DMS79 (cell line): ENCODE results near the gene PPP1R3D.
"Not testable (repeated sequence)": the region's sequence is repeated elsewhere in the genome, so short reads cannot be mapped to it uniquely, and the experiment has no call there.

ENCODE experiments used
- DNase-seq: peaks from one replicate; lab custom pipeline; 2025; lab: John Stamatoyannopoulos, UW

Gene PPP1R3D, protein sequence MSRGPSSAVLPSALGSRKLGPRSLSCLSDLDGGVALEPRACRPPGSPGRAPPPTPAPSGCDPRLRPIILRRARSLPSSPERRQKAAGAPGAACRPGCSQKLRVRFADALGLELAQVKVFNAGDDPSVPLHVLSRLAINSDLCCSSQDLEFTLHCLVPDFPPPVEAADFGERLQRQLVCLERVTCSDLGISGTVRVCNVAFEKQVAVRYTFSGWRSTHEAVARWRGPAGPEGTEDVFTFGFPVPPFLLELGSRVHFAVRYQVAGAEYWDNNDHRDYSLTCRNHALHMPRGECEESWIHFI

DNA sequence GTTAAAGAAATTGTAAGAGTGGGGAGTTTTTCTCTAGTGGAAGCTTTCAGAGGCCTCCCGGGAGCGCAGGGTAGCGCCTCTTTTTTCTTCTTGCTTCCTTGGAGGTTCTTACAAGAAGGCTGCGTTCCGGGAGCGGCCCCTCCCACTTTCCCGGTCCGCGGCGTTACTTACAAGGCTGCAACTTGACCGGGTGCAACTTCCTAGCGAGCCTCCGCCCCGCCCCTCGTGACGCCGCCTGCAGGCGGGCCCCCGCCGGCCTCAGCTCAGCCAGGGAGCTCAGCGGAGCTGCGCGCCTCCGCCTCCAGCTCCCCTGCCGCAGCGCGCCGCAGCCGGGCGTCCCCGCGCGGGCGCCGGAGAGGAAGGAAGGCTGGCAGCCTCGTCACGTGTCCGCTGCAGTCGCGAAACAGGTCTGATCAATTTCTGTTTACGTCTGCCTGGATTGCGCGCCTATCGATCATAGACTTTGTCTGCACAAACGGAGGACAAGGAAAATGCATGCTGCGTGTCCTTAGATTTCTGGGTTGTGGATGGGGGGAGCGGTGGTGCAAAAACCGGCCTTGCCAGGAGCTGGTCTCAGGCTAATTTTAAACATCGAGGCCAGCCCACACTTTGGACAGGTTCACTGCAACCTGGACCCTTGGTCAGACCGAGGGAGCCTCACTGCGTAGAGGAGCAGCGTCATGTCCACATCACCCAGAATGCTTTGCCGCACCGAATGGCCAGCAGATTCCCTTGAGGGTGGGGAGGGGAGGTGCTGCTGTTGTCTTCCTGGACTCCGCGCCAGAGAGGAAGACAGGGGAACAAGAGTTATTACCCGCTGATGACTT, at the start of gene PPP1R3D, which contains the start of gene FAM217B:
PPP1R3D (minus strand) TSS at position 177 of the 827 bp plus-strand sequence. CDS start 374 bp downstream, outside the sequence.
FAM217B (plus strand) TSS at position 261 of the 827 bp plus-strand sequence. CDS start 3,555 bp downstream, outside the sequence.
- peak; percentile 91 for DNase-seq

DNA sequence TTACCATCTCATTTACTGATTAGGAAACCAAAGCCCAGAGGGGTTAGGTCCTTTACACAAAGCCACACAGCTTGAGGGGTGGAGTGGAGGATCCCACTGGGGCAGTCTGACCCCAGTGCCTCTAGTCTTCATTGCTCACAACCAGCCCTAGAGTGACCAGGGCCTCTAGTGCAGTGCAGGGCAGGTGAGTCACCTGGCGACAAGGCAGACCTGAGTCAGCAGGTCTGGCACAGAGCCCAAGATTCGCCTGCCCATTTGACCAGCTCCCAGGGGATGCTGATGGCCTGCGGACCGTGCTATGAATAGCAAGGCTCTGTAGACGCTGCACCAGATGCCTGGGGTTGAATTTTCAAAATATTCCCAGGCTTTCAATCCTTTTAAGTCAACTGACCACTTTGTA, 48.0 kb upstream of the PPP1R3D start:
- DNase-seq: no peak

DNA sequence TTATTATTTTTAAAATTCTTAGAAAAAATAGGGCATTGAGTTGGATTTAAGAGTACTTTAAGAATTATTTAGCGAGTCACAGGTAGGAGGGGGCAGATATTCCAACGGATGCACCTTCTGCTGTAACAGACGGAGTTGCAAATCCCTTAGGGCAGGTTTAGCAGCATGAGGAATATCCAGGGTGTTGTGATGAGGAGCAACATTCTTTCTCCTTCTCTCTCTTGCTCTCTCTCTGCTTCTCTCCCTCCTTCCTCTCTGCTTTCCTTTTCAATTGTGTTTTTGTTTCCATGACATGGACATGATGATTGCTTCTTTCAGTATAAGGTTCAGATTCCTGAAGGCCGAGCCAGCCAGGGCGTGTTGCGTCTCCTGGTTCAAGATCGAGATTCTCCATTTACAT, 47.0 kb upstream of the PPP1R3D start:
- DNase-seq: no peak

DNA sequence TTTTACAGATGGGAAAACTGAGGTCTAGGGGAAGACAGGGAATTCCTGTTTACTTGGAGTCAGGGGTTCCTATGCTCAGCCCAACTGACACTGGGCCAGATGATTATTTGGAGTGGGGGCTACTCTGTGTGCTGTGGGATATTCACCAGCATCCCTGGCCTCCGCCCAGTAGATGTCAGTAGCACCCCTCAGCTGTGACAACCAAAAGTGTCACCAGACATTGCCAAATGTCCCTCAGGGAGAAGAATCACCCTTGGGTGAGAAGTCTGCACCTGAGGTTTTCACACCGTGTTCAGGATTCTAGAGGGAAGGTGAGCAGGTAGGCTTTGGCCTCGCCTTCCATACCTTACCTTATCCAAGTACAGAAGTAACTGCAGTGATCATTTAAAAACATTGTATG, 45.8 kb upstream of the PPP1R3D start:
- DNase-seq: no peak

DNA sequence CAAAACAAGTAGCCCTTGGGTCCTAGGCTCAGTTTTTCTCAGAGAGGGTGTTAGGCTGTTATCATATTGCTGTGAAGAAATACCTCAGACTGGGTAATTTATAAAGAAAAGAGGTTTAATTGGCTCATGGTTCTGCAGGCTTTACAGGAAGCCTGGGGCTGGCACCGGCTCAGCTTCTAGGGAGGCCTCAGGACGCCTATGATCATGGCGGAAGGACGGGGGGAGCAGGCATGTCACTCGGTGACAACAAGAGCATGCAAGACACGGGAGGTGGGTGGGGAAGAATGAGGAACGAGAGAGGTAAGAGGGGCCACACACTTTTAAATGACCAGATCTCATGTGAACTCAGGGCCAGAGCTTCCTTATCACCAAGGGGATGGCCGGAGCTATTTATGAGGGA, 45.1 kb upstream of the PPP1R3D start:
- DNase-seq: no peak

DNA sequence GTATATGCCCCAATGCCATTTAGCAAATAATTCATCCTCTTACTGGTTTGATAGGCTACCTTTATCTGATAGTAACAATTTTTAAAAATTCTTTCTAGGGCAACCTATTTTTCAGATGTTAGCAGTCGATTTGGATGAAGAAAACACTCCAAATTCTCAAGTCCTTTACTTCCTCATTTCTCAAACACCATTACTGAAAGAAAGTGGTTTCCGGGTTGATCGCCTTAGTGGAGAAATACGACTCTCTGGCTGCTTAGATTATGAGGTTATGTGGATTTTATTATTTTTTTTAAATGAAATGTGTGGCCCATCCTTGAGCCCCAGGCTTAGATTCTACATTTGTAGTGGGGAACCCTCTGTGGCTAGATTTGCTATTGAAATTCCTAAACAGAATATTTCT, 44.4 kb upstream of the PPP1R3D start:
- DNase-seq: no peak

DNA sequence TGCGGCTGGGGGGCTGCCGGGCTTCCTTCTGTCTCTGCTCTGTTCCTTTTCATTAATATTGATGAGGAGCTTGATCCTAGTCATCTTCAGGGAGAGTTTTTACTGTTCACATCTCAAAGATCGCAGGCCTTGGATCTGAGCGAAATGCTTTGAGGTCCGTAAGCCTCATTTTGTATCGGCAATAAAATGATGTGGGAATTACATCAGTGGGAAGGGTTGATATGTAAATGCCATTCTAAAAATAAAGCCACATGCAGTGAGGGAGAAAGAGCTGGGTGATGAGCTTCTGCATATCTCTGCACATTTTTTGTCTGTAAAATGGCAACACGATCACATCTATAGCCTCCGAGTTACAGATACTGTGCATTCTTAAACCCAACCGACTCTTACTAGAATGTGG, 43.0 kb upstream of the PPP1R3D start:
- DNase-seq: no peak

DNA sequence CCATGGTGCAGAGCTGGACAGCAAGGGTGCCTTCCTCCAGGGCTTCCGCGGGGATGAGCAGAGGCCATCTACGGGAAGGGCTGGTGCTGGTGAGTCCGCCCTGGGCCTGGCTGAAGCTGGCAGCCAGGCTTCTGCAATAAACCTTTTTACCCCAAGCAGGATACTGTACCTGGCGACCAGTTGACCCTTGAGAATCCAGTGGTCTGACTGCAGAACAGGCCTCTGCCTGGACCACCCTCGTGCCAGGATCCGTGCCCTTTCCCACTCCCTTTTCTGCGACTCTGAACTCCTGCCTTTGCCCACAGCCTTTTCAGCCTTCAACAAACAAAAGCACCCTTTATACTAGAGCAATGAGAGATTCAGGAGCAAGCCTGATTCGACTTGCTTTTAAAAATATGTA, 37.0 kb upstream of the PPP1R3D start:
- DNase-seq: no peak

DNA sequence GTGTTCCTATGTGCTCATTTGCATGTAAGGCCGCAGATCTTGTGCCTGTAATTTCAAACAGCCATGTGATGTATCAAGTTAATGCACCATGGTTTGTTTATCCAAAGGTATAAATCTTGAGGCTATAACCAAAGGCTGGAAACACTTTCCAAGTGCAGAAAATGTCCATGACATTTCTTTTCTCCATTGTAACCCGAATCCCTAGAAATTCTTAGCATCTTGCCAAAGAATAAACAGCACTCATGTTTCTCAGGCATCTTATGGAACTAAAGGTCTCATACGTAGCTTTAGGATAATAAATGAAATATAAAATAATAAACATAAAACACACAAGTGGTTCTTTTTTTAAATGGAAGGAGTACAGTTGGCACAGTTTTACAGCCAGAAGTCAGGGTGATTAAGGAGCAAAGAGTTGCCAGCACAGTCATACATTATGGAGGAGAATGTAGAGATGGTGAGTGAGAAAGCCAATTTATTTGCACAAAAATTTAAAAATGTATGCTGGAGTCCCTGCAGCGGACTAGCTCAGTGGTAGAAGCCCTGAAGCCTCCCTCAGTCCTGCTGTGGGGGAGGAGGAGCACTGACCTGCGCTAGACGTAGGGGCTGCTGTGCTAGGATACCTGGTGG, 36.2 kb upstream of the PPP1R3D start:
- peak; percentile 12 for DNase-seq

DNA sequence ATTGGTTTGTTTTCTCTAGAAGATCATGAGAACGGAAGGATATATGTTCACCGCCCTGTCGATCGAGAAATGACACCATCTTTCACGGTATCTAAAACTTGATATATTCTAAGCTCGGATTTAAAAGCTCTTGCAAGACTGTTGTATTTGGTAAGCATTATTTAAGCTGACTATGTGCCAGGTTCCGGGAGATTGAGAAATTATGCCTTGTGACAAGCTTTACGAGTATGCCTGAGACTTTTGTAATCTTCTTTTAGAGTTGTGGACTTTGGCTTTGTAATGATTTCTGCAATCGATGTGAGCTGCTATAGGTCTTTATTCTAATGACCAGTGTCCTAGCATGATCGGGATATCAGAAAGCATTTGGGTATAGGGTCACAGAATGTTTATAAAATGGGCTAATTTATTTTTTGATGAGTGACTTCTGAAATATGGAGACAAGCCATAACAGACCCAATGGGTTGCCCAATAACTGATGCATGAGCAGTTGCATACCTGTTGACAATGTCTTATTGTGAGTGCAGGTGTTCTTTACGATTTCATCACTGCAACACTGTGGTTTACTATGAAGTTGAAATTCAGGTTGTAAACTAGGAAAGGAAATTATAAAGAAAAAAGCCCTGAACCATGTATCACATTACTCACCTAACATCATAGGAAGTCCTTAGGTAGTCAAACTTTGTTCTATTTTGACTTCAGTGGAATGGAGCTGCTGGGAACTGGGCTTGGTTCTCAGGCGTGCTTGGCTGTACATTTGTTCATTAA, 32.1 kb upstream of the PPP1R3D start:
- DNase-seq: no peak

DNA sequence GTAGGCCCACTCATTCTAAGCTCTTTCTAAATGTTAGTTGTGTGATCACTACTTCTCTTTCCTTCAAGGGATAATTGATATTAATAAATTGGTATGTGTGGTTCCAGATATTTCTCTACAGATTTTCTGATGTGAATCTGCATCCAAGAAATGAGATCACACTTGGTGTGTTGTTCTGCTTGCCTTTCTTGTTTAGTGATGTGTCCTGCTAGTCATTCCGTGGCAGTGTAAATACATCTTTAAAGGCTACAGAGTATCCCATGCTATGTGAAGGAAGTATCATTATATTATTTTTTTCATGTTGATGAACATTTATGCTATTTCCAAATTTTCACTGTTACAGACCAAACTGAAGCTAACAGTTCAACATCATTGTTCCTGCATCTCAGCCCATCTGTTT, 31.3 kb upstream of the PPP1R3D start:
- no peak for DNase-seq

DNA sequence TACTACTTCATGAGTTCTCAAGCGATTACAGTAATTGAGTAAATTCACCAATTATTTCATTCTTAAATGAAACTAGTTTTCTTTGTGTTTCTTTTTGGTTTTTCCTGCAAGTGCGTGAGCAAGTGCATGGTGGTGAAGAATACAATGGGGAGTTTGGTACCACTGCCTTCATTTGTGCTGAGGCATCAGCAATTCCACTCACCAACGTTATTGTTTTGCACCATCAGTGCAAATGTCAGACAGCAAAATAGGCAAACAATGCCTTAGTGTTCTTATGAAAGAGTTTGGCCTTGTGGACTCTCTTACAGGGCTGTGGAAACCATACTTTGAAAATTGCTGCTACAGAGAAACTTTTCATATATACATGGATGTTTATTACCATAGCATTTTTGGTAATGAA, 26.3 kb upstream of the PPP1R3D start:
- DNase-seq: no peak

DNA sequence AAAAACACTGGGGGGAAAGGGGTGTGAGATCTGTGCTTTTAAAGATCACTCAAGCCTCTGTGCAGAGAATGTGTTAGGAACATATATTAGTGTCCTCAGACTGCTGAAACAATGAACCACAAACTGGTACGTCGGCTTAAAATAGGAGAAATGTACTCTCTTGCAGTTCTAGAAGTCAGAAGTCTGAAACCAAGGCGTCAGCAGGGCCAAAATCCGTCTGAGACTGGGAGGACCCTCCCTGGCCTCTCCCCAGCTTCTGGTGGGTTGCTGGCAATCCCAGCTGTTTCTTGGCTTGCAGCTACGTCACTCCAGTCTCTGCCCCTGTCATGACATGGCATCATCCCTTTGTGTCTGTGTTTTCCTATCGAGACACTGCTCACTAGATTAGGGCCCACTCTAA, 22.1 kb upstream of the PPP1R3D start:
- DNase-seq: no peak

DNA sequence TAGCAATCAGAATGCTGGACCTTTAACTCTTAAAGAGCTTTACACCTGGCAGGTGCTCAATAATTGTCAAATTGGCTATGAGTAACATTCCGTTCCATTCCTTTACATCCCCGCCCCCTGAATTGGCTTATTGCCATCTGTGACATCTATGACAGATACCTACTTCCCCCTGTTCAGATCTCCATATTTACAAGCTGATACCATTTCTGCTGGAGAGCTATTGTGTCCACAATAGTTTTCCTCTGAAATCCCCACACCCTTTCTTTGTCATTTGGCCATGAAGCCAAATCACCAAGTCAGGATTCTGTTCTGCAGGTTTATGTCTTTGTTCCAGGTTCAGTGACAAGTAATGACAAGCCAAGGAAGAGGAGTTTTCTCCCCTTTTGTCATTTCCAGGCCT, 21.3 kb upstream of the PPP1R3D start:
- DNase-seq: no peak

DNA sequence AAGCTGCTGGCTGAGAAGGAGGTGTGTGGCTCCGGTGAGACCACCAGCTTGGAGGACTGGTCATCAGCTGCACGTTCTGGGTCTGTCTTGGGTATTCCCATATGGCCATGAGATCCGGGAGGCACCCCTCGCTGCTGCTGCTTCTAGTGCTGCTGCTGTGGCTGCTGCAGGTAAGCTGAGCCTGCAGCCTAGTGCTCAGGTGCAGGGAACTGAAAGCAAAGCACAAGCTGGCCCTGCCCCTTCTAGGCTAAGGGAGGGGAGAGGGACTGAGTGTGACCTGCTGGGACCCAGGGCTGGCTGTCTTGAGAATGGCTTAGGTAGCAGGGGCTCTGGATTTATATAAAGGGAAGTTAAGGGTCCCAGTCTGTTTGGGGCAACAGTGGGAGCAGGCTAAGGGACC, 18.5 kb upstream of the PPP1R3D start:
- no peak for DNase-seq

DNA sequence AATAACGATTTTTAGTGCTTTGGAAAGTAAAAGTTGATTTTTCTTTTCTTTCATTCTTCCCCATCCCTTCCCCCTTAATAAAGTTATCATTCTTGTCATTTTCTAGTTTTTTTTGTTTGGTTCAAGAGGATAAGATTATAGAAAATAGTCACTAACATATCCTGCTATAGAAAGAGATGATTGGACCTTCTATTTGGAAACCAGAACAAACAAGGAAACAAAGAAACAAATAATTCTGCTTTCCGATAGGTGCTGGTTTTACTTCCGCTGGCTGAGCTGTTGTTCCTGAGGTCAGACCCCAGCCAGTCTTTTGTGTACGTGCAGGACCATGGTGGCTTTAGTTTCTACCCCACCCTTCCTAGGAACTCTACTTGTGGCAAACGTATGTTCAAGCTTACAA, 18.0 kb upstream of the PPP1R3D start, which contains the start of gene CDH26:
CDH26 (plus strand) TSS at position 301 of the 400 bp plus-strand sequence. CDS start 304 bp downstream, outside the sequence.
- DNase-seq: no peak

DNA sequence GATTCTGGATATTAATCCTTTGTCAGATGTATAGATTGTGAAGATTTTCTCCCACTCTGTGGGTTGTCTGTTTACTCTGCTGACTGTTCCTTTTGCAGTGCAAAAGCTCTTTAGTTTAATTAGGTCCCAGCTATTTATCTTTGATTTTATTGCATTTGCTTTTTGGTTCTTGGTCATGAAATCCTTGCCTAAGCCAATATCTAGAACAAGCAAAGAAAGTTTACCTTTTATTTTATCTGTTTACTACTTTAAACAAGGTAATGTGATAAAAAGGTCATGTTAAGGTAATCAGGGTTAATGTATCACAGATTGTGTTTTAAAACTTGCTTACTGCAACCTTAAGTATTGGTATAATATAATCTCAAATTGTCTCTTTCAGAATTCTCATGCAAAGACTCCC, 17.5 kb upstream of the PPP1R3D start:
- not testable (repeated sequence) for DNase-seq

DNA sequence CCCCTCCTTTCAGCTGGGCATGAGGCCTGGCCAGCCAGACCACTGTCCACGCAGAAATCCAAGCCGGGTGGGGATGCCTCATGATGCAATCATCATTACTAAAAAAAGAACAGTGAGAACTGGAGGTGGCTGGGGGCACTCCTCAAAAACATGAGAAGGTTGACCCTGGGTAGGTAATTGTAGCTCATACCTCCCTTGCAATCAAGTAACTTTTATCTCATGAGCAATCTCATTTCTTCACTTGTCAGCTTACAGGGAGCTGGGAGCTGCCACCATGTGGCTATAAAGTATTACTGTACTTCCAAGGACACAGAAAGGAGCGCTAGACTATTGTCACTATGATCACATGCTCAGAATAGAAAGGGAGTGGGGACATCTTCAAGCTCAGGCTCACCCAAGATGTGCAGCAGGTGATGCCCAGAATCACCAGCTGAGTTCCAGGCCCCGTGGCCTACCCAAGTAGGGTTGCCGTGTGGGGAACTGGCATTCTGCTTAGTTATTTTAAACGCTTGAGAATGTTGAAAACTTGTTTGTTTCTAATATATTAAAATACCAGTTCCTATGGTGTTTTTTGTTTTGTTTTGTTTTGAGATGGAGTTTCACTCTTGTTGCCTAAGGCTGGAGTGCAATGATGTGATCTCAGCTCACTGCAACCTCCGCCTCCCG, 15.2 kb upstream of the PPP1R3D start:
- DNase-seq: no peak

DNA sequence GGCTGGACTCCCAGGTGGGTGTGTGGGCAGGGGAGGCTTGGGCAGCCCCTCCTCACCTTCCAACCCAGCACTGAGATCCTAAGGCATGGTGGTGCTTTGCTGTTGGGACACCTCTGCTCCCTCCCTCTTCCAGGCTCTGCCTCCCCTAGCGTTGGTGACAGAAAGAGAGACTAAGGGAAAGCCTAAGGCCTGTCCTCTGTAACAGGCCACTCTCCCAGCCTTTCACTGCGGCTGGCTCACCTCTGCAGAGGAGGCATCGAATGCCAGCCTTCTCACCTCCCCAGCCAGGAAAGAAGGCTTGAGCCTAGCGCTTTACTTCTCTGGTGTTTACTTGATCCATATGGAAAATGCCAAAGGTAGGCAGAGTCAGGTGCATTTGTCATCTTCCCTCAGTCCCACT, 14.6 kb upstream of the PPP1R3D start:
- DNase-seq: no peak

DNA sequence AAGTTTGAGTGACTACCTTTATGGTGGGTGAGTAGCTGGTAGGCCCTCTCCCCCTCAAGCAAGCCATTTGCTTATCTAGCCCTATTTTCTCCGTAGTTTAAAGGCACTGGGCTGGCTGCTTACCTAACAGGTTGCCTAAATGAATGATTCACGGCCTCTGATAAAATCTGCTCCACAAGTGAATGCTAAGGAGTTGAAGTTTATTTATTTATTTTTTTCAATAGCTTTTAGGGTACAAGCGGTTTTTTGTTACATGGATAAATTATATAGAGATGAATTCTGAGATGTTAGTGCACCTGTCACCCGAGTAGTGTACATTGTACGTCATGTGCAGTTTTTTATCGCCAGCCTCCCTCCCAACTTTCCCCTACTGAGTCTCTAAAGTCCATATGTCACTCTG, 9.8 kb upstream of the PPP1R3D start:
- DNase-seq: no peak
